GM21528 (cell line): ENCODE measurements around the gene ADGRG7.
"Not testable (repeated sequence)": the region's sequence is repeated elsewhere in the genome, so short reads cannot be mapped to it uniquely, and the experiment has no call there.

Experiments used
- ATAC-seq: cut with Tn5 transposase; IDR thresholded peaks from one replicate; pipeline ENCODE4 v1.9.1; 2021; ENCODE audit warnings: mild to moderate bottlenecking, moderate library complexity; ENCODE audit not compliant: unreplicated experiment, low FRiP score

ADGRG7 gene

DNA sequence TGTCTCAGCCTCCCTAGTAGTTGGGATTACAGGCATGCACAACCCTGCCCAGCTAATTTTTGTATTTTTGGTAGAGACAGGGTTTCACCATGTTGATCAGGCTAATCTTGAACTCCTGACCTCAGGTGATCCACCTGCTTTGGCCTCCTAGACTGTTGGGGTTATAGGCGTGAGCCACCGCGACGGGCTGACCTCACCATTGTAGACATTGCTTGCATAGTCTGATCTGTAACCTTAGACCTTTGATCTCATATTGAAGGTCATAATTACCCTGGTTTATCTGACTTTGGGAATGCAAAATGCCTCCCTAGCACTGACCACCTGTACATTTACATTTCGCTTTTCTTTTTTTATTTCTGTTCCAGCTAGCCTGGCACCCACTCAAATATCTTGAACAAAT is 31.2 kb downstream of the ADGRG7 start:
- ATAC-seq: no peak

DNA sequence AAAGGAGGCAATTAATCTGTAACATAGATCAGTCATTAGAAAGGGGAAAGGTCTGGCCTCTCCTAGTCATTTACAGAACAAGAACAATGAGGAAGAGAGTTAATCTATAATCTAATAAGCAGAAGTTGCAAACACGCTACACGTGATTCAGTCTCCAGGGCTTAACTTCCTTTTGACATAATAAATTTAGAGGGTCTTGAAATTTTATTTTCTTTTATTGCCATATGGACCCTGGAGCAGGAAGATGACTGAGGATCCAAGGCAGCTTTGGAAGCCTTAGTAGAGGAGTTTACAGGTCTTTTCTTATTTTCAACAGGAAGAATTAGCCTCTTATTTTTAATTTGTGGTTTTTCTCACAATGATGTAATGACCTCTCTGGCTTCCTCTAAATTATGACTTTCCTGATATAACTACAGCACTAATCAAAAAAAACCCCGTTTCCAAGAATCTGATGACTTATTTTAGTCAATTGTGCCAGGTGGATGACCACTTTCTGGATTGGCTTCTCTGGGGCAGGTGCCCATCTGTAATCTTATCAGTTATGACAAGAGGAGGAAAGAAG is 32.2 kb downstream of the ADGRG7 start:
- ATAC-seq: peak; percentile 64

DNA sequence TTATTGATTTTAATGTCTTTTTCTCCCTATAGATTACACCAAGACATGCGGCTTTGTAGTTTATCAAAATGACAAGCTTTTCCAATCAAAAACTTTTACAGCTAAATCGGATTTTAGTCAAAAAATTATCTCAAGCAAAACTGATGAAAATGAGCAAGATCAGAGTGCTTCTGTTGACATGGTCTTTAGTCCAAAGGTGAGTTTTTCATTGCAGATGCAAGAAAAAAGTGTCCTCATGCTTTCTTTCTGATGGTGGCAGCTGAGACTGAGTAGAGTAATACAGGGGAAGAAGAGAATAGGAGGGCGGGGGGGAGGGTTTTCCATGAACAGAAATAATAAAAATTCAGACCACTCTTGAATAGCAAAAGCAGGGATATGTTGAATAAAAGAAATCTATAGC is 36.5 kb downstream of the ADGRG7 start:
- no peak for ATAC-seq

DNA sequence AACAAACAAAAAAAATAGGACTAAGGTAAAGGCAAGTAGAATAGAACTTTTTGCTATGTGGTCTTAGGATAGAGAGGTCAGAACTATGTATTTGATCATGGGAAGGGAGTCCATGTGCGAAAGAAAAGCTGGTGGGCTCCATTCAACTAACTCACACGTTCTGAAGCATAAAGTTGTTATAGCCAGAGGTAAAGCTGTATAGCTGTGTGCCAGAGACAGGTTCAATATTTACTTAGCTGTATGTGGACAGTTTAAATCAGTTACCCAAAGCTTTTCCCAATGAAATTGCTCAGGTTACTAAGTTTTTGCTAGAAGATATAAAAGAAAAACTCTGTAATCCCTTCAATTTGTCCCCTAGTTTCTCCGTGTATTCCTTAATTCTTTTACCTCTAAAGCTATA is 37.8 kb downstream of the ADGRG7 start:
- ATAC-seq: no peak

DNA sequence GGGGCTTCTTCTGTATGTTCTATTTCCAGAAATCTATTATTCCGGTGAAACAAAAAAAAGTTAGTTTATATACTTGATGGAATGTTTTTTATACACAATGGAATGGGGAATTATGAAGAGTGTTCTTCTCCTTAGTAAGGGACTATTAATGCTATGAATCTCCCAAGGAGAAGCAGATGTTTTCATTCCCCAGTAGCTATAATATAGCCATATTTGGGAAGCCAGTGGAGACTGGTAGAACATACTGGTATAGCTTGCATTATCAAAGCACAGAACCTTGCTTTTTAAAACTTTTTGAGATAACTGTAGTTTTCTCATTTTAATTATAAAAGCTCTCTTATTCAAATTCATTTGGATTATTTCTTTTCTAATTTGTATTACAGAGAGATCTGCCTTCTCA is 38.3 kb downstream of the ADGRG7 start:
- no peak for ATAC-seq

DNA sequence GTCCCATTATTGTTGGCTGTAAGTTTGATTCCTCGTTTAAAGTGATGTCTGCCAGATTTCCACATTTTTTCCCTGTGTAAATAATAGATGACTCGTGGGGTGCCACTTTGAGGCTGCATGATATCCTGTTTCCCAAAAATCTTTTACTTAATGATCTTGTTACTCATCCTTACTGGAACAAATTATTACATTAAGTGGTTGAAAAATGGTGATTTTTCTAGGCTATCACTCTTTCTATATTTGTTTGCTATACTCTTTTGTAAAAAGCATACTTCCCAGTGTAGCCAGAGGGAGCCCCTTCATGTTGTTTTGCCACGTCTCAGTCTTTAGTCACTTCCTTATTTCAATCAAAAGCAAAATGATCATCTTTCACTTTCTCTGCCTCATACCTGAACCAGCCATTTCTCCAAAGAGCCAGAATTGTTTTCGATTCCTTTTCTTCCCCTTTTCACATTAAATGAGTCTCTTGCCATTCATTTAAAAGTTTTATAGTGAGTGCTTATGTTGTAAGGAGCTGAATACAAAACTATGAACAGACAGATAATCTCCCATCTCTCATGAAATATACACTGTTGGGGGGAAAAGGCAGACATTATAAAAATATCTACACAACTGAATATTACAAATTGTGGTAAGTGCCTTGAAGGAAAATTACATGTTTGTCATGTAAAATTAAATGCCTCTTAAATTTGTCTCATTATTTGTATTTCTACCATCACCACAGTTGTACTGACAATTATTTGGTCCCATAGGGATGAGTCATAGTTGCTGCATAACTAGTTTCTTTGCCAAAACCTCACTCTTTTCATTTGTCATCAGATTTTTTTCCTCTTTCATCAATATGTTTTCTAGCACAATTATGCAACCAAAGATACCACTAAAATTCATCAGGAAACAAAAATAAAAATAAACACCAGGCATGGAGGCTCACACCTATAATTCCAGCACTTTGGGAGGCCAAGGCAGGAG is 41.5 kb downstream of the ADGRG7 start:
- ATAC-seq: peak; percentile 98

DNA sequence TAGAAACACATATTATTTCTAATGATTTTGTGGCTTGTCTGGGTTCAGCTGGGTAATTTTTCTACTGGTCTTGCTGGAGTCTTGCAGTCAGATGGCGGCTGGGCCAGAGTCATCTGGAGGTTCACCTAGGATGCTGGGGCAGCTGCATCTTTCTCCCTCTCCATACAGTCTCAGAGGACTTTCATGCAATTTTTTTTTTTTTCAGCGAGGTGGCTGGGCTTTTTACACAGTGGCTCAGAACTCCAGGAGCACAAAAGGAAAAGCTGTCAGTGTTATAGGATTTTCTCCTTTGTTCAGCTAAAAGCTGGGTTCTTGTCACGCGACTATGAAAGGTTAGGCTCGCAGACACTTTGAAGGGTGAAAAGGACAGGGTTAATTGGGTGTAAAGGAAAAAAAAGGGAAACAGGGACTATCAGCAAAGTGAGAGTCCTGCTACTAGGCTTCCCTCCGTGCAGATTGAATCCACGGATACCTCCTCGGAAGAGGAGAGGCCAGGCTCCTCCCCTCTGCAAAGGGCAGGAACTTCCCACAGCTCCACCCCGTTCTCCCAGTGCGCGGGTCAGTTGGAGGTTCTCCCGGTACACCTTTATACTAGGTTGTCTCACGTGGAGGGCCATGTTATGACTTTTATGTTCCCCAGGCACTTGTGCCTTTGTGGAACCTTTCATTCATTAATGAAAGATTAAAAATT is 44.3 kb downstream of the ADGRG7 start:
- no peak for ATAC-seq

DNA sequence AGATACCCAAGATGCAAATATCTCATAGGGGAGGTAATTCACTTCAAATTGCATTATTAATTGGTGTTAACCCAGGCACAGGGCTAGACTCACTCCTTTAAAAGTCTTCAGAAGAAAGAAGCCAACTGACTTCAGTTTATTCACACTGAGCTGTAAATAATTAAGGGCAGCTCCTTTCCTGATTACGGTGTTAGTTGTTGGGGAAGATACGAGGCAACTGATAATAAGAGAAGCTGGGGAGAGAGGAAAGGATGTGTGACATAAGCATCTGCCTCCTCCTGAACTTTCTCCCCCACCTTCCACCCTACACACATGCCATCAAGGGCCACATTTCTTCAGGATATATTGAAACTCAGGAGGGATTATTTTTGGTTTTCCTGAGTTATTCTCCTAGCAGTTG is 47.5 kb downstream of the ADGRG7 start:
- no peak for ATAC-seq

DNA sequence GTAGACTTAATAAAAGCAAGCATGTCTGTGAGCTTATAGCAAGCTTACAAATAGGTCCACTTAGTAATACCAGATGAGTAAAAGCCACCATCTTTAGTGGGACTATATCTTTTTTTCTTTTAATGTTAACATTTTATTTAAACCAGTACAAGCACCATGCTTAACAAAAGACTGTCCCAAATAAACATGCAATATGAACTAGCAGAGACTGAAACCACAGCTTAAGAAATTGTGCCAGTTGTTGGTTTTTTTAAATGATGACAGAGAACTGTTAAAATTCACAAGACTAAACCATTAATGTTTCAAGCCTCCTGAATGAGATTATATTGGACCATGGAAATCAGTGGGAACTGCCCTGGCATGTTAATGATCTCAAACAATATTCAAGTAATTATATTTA is 51.9 kb downstream of the ADGRG7 start:
- ATAC-seq: not testable (repeated sequence)

DNA sequence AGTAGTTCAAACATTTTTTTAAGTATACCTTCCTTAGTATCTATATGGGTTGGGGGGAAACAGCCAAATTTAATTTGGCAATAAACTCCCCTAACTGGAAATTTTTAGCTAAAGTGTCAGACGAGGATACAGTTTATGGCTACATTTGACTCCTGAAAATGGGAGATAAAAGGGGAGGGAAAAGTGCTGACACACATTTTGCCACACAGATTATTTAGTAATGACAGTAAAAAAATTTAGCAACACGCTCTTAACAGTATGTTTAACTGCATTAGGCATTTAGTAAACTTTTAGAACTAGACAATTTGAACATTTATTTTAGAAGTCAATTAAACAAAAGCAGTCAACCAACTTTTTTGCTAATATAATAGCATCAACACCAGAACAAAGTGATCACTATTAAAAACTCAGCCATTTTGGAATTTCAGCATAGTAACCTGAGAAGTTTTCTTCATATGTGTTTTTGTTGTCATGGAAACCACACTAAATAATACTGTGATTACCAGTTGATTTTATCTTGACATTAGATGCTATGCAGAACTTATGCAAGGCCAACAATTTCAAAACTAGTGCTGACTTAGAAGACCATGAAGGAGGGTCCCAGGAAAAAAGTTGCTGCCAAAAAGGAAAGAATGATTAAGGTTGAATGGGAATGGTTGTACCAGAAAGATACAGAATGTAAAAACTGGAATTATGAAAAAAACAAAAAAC is 52.9 kb downstream of the ADGRG7 start:
- ATAC-seq: no peak

DNA sequence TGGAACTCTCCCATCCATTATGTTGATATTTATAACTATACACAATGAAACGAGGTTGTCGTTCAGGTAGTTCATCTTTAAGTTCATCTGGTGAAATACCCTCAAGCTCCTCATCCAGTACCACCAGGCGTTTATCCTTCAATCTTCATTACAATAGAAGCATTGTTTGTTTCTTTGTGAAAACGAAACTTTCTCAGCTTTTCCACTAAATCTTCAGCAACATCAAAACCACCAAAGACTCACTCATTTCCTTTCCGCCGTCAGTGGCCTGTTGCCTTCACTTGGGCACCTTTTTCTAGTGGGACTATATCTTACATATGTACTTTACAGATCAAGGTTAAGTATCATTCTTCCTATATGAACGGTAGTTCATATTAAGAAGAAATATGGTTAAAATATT is 55.8 kb downstream of the ADGRG7 start:
- ATAC-seq: no peak

DNA sequence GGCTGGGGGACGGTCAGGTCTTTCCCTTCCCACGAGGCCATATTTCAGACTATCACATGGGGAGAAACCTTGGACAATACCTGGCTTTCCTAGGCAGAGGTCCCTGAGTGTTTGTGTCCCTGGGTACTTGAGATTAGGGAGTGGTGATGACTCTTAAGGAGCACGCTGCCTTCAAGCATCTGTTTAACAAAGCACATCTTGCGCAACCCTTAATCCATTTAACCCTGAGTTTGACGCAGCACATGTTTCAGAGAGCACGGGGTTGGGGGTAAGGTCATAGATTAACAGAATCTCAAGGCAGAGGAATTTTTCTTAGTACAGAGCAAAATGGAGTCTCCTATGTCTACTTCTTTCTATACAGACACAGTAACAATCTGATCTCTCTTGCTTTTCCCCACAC is 57.3 kb downstream of the ADGRG7 start:
- ATAC-seq: not testable (repeated sequence)

DNA sequence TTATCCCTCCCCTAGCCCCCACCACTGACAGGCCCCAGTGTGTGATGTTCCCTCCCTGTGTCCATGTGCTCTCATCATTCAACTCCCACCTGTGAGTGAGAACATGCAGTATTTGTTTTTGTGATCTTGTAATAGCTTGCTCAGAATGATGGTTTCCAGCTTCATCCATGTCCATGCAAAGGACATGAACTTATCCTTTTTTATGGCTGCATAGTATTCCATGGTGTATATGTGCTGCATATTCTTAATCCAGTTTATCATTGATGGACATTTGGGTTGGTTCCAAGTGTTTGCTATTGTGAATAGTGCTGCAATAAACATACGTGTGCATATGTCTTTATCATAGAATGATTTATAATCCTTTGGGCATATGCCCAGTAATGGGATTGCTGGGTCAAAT is 57.9 kb downstream of the ADGRG7 start:
- ATAC-seq: not testable (repeated sequence)

DNA sequence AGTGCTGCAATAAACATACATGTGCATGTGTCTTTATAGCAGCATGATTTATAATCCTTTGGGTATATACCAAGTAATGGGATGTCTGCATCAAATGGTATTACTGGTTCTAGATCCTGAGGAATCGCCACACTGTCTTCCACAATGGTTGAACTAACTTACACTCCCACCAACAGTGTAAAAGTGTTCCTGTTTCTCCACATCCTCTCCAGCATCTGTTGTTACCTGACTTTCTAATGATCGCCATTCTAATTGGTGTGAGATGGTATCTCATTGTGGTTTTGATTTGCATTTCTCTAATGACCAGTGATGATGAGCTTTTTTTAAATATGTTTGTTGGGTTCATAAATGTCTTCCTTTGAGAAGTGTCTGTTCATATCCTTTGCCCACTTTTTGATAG is 61.6 kb downstream of the ADGRG7 start:
- not testable (repeated sequence) for ATAC-seq

DNA sequence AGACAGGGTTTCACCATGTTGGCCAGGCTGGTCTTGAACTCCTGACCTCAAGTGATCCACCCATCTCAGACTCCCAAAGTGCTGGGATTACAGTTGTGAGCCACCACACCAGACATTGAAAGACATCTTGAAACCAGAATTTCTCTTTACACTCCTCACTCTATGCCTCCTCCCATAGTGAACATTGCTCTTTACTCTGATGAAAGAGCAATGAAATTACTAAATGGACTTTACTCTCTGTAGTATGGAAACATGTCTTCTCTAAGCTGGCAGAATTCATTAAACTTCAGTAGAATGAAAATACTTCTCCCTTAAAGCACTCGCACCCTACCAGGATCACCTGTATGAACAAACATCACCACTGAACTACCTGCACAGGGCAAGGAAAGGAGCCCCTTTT is 72.1 kb downstream of the ADGRG7 start:
- no peak for ATAC-seq

DNA sequence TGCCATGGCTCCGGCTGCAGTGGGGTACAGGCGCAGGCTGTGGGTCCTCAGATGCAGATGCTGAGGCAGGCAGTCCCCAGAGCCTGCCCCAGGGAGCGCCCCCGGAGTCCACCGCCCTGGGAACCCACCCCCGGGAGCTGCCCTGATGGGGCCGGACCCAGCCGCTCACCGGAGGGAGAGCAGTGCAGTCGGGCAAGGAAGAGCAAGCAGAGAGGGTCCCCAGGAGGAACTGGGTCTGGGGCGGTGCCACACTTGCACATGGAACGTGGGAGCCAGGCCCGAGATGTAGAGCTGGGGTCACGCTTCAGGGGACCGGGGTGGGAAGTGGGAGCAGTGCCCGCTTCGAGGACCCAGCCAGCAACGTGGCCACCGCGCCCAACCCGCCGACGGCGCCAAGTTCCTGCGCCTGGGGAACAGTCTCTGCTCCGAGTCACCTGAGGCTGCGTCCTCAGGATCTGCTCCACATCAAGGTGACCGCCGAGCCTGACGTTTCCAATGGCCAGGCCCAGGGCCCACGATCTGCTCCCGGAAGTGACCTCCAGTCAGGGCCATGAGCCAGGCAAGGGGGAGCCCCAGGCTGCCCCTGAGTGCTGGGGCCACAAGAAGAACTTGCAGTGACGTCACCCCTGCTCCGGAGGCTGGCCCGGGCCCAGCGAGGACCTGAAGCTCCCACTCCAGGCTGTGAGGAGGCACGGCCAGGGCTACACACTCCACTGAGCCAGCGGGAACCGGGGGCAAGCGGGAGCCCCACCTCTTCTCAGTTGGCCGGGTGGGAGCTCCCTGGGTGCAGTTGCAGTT is 72.9 kb downstream of the ADGRG7 start:
- no peak for ATAC-seq

DNA sequence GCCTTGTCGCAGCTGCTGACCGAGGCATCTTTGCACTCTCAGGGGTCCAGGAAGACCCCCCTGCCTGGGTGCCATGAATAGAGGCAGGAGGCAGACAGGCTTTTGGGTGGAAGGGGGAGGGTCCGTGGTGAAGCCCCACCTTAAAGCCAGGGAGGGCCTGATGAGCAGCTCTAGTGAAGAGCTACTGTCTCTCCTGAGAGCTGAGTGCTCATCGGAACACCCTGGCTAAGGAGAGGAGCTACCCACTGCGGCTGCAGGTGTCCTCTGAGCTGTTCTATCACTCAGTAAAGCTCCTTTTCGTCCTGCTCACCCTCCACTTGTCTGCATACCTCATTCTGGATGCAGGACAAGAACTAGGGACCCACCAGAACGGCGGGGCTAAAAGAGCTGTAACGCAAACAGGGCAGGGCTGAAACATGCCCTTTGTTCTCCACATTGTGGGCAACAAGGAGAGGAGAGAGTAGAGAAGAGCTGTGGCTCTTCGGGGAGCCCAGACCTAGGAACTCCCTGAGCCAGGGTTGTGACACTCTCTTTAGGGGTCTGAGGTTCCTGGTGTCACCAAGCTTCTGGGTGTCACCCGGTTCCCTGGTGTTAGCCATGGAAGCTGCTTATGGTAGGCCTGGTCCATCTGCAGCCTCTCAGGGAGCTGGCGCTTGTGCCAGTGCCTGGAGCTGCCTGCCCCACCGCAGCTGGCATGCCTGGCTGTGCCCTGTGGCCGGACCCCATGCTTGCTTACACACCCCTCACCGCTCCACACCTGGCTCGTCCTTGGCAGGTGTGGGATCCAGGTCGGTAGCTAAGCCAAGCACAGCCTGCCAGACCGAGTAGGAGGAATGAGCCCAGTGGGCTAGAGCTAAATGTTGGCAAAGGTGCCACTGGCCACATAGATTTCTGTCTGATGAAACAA is 73.7 kb downstream of the ADGRG7 start:
- ATAC-seq: no peak

DNA sequence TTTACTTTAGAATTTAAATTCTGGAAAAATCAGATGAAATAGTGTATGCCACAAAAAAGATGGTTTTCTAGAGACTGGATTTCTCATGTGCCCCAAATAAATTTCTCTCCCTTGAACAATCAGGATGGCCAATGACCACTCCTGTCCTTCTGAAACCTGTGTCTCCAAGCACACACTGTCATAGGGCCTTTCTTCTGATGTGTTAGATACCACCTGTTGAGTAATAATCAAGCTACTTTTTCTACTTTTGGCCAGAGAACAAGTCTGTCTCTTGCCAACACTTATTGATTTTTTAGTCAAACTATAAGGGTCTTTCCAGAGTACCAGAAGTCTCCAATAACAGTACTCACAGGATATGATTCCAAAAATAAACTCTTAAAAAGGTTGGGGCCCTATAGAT is 83.8 kb downstream of the ADGRG7 start:
- ATAC-seq: no peak

DNA sequence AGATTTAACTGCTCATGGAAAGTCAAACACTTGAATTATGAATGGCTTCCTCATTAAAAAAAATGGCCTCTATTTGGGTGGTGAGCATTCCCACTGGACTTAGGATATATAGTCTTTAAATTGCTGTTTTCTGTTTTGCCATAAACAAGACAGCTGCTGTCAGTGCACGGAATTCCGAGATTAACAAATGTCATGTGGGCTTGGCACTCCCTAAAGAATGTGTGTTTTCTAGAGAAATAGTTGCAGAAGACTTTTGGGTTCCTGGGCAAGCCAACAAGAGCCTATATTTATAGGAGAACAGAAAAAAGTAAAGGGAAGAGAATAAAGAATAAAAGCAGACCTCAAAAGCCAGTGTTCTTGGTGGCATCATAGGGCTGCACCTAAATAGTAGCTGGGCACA is 86.3 kb downstream of the ADGRG7 start:
- ATAC-seq: no peak
